Measurements from ENCODE around the gene RTN4RL2. TPM values are rescaled to one million over a fixed set of nuclear protein-coding genes. Genes with fewer than 3 reads are reported as not detected.

The RTN4RL2 gene
- total RNA-seq, 2 experiments from 2014 or later, result 0.23 to 0.27 TPM

DNA sequence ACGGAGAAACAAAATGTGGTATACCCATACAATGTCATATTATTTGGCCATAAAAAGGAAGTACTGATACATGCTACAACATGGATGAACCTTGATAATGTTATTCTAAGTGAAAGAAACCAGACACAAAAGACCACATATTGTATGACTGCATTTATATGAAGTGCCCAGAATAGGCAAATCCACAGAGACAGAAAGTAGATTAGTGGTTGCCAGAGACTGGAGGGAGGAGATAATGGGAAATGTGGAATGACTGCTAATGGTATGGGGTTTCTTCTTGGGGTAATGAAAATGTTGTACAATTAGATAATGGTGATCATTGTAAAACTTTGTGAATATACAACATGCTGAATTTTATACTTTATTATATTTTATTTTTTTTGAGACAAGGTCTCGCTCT, 60.8 kb downstream of the RTN4RL2 start:
- CTCF ChIA-PET, result interaction anchor here (1.6 to 14.5 kb wide), 2 partner anchors 28 to 64 kb away, joined by 16 to 192 read pairs; partner anchors contain the start of gene RTN4RL2
- intact Hi-C loops (cut with micrococcal nuclease), result no loop called here
- ATAC-seq, result no peak
- Mint-ChIP-seq H3K27me3 (no peaks in the 10 kb centered on the region), H3K36me3 (ENCODE audit: low read depth) (peaks cover 8% of the 10 kb centered on the region), H3K4me3 (no peak overlapping the region), H3K4me1 (ENCODE audit: low read depth) (peaks cover 3% of the 10 kb centered on the region), H3K9me3 (no peaks in the 10 kb centered on the region), H3K27ac (no peak overlapping the region)
- no peak for DNase-seq
- no peak for TF ChIP-seq CTCF (IDR thresholded peaks at IDR 0.05)
- POLR2A ChIA-PET, result no interaction called here

DNA sequence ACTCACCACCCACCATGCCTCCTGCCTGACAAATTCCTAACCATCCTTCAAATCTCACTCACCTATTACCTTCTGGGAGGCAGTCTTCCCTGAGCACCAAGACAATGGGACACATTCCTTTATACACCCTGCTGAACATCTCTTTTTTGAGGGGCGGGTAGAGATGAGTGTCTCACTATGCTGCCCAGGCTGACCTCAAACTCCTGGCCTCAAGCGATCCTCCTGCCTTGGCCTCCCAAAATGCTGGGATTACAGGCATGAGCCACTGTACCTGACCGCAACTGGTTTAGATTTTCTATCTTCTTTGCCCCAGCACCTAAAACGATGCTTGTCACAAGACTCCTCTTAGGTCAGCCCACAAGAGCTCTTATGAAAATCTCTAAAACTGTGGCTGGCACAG, 63.1 kb downstream of the RTN4RL2 start:
- no peak overlapping the region for H3K4me3 Mint-ChIP-seq
- no peaks in the 10 kb centered on the region for H3K9me3 Mint-ChIP-seq
- no peaks in the 10 kb centered on the region for H3K27me3 Mint-ChIP-seq
- DNase-seq (no peak), ATAC-seq (no peak)
- TF ChIP-seq CTCF (IDR thresholded peaks at IDR 0.05), result no peak
- H3K4me1 Mint-ChIP-seq (ENCODE audit: low read depth), result peaks cover 12% of the 10 kb centered on the region
- peaks cover 18% of the 10 kb centered on the region for H3K36me3 Mint-ChIP-seq (ENCODE audit: low read depth)
- POLR2A ChIA-PET, result interaction anchor here (1.0 to 1.8 kb wide), 5 partner anchors 8 to 45 kb away, joined by 3 to 13 read pairs (median 4); partner anchors contain the start of gene SLC43A1
- intact Hi-C loops (cut with micrococcal nuclease), result no loop called here
- CTCF ChIA-PET, result interaction anchor here (1.0 to 14.5 kb wide), 7 partner anchors 8 to 121 kb away, joined by 3 to 425 read pairs (median 5); partner anchors contain the start of genes RTN4RL2 and SLC43A1
- H3K27ac Mint-ChIP-seq, result no peak overlapping the region

Other genes starting within 250 kb of the RTN4RL2 start
- not detected for gene APLNR, start 223.3 kb upstream of the RTN4RL2 start, total RNA-seq
- 10 to 100 TPM; 18.4 to 23.2 TPM for gene TNKS1BP1, start 135.6 kb upstream of the RTN4RL2 start, total RNA-seq
- 100 to 1,000 TPM; 284 to 290 TPM for gene SSRP1, start 124.6 kb upstream of the RTN4RL2 start, total RNA-seq
- gene P2RX3, start 122.2 kb upstream of the RTN4RL2 start, total RNA-seq, result not detected
- gene PRG3, start 79.4 kb upstream of the RTN4RL2 start, total RNA-seq, result not detected
- gene PRG2, start 69.9 kb upstream of the RTN4RL2 start, total RNA-seq, result 1 to 10 TPM in 1 of 2 experiments, under 1 TPM in 1; 0.43 to 2.3 TPM
- gene SLC43A3, start 33.4 kb upstream of the RTN4RL2 start, total RNA-seq, result 100 to 1,000 TPM; 294 to 300 TPM
- 10 to 100 TPM; 32.1 to 34.0 TPM for gene SLC43A1, start 55.2 kb downstream of the RTN4RL2 start, total RNA-seq
- 10 to 100 TPM; 75.2 to 84.2 TPM for gene TIMM10, start 70.2 kb downstream of the RTN4RL2 start, total RNA-seq
- gene SMTNL1, start 77.1 kb downstream of the RTN4RL2 start, total RNA-seq, result not detected
- gene UBE2L6, start 107.1 kb downstream of the RTN4RL2 start, total RNA-seq, result 100 to 1,000 TPM; 148 to 159 TPM
- gene SERPING1, start 137.2 kb downstream of the RTN4RL2 start, total RNA-seq, result not detected
- under 1 TPM; 0.43 to 0.54 TPM for gene YPEL4, start 189.4 kb downstream of the RTN4RL2 start, total RNA-seq
- 10 to 100 TPM; 16.2 to 16.9 TPM for gene CLP1, start 197.2 kb downstream of the RTN4RL2 start, total RNA-seq
- 10 to 100 TPM; 53.7 to 54.8 TPM for gene ZDHHC5, start 207.6 kb downstream of the RTN4RL2 start, total RNA-seq